ENCODE data around the gene CDK6.

CDK6 gene

DNA sequence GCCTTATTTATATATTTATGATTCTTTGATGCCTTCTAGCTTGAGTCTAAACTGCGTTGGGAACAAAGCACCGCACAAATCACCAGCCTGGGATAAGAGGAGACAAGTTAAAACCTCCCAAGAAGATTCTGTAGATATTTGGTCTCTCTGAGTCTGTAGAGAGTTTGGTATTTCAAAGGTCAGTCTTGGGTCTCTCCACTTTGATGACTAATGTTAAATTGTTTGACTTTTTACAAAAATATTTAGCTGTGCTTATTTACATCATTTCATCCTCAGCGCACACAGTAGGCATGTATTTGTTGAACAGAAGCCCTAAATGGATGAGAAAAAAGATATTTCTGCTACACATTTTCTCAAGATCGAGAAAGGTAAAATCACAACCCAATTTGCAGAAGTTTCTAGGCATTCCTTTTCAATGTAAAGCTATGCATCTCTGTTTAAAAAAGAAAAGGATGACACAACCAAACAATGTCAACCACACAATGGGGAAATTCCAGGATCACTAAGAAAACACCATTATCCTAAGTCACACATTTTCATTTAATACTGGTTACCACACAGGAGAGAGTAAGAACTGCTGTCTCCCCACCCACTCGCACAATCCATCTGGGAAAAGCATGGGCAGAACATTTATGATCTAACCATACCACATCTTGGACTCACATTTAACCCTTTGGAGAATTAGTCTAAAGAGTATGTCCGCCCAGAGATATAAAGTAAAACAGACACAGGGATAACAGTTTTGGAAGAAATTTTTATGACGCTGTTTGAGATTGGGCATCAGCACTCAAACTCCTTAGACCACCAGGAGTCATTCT is 4.4 kb downstream of the CDK6 start:
- no peak for DNase-seq (ENCODE audit: extremely low spot score)
- CTCF ChIA-PET: interaction anchor here (0.7 to 3.3 kb wide), 27 partner anchors 9 to 305 kb away, joined by 3 to 44 read pairs (median 6); no protein-coding TSS in a partner anchor
- TF ChIP-seq, protein P1, sequence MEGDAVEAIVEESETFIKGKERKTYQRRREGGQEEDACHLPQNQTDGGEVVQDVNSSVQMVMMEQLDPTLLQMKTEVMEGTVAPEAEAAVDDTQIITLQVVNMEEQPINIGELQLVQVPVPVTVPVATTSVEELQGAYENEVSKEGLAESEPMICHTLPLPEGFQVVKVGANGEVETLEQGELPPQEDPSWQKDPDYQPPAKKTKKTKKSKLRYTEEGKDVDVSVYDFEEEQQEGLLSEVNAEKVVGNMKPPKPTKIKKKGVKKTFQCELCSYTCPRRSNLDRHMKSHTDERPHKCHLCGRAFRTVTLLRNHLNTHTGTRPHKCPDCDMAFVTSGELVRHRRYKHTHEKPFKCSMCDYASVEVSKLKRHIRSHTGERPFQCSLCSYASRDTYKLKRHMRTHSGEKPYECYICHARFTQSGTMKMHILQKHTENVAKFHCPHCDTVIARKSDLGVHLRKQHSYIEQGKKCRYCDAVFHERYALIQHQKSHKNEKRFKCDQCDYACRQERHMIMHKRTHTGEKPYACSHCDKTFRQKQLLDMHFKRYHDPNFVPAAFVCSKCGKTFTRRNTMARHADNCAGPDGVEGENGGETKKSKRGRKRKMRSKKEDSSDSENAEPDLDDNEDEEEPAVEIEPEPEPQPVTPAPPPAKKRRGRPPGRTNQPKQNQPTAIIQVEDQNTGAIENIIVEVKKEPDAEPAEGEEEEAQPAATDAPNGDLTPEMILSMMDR (IDR thresholded peaks at IDR 0.05; ENCODE audit: control extremely low read depth, extremely low read depth, low read depth, missing control alignments): no peak
- POLR2A ChIA-PET: interaction anchor here (1.0 kb wide), 1 partner anchor 9 kb away, joined by 3 read pairs; no protein-coding TSS in a partner anchor

DNA sequence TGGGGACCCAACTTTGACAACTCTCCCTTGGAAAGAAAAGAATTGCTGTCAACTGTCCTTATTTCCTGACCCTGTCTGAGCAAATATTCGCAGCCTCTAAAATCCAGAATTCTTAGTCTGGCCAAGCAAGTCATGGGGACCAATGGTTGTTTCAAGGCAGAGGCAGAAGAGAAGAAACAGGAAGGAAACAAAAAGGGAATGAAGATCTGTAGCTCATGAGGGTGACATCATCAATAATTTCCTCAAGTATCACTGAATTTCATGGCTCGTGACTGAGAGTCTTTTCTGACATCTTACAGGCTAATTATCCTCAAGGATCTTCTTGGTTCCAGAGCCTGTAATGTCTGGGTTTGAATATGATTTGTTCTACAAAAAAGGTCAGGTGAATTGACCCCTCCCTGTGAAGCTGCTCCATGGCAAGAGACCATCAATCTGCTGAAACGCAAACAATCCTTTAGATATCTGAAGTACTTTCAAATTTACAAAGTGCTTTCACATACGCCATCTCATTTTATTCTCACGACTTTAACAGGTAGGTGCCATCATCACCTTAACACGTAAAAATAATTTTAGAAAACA is 5.8 kb downstream of the CDK6 start:
- POLR2A ChIA-PET: interaction anchor here (1.0 kb wide), 1 partner anchor 8 kb away, joined by 3 read pairs; no protein-coding TSS in a partner anchor
- no peak for DNase-seq (ENCODE audit: extremely low spot score)

DNA sequence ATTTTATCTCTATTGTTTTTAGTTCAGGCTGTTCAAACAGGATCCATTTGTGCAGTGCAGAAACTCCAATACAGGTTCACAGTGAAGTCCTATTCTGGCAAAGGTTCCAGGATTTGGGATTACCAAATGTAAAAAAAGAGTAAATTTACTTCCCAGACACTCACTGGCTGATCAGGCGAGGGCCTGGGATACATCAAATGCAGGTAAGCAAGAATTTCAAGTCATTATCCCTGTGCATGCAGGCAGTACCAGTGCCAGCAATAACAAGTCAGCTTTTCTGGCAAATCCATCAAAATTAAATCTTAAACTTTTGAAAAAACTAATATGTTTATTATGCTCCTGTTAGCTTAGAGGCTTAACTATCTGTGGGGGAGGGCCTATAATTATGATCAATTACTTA is 6.3 kb downstream of the CDK6 start:
- TF ChIP-seq, protein P1 (IDR thresholded peaks at IDR 0.05; ENCODE audit: control extremely low read depth, extremely low read depth, low read depth, missing control alignments): no peak

More for the DNA sequence above, 5.8 kb downstream of the CDK6 start:
- TF ChIP-seq, protein P1 (IDR thresholded peaks at IDR 0.05; ENCODE audit: control extremely low read depth, extremely low read depth, low read depth, missing control alignments): no peak
- CTCF ChIA-PET: interaction anchor here (1.4 to 3.0 kb wide), 4 partner anchors 13 to 111 kb away, joined by 3 to 32 read pairs (median 4); no protein-coding TSS in a partner anchor

DNA sequence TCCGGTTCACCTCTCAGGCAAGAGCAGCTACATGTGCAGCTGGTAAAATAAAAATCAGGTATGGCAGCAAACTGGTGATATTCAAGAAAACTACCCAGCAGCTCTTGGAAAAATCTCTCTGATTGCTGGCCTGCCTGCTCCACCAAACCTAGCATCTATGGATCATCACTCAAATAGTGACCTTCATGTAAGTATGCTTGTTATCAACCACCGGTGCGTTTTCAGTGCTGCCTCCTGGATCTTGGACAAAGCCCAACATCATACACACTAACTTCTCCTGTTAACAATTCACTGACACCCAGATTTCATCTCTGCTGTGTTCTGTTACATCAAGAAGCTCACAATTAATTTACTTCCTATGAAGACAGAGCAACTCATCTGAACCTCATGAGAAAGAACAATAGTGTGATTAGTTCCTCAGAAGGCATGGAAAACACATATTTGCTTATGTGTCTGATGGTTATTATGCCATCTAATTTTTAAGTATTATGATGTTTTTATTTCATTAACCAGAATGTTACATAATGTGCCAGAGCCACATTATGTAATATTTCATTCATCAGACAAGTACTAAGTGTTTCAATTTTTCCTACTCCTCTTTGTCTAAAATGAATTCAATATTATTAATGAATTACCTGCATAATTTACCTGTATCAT is 8.8 kb downstream of the CDK6 start:
- no peak for DNase-seq (ENCODE audit: extremely low spot score)
- CTCF ChIA-PET: interaction anchor here (1.2 to 1.5 kb wide), 2 partner anchors 14 to 34 kb away, joined by 3 read pairs; no protein-coding TSS in a partner anchor
- TF ChIP-seq, protein P1 (IDR thresholded peaks at IDR 0.05; ENCODE audit: control extremely low read depth, extremely low read depth, low read depth, missing control alignments): no peak
- POLR2A ChIA-PET: interaction anchor here (0.6 kb wide), 1 partner anchor 195 kb away, joined by 5 read pairs; no protein-coding TSS in a partner anchor

More for the DNA sequence above, 6.3 kb downstream of the CDK6 start:
- ChIA-PET CTCF (interaction anchor here (1.5 to 2.0 kb wide), 3 partner anchors 10 to 97 kb away, joined by 3 to 8 read pairs (median 5); no protein-coding TSS in a partner anchor), POLR2A (no interaction called here)
- DNase-seq (ENCODE audit: extremely low spot score): no peak

DNA sequence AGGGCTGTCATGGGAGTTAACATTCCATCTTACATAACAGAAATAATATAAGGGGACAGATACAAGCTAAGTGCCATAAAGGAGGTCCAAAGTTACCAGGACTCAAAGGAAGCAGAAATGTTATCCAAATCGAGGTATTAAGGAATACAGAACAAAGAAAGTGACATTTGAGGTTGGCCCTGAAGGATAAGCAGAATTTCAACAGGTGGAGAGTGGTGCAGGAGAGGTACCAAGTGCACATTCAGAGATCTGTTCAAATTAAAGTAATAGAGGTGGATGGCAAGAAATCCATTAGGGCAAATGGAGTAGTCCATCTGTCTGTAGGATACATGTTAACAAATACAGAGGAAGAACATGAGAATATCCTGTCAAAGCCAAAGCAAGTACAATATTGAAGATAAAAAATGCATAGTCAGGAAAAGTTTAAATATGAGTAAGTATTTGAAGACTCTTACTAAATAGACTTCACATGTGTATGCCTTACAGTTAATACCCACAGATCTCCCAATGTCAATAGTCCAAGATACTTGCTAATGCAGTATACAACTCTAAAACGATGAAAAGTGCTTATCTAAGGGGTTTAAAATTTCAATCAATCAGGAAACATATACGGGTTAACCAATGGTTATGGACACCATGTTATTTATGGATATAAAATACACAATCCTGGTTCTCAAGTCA is 10.0 kb downstream of the CDK6 start:
- CTCF ChIA-PET: no interaction called here
- POLR2A ChIA-PET: no interaction called here
- DNase-seq (ENCODE audit: extremely low spot score): no peak
- TF ChIP-seq, protein P1 (IDR thresholded peaks at IDR 0.05; ENCODE audit: control extremely low read depth, extremely low read depth, low read depth, missing control alignments): no peak

Measured in GM10248 (cell line).